ENCODE data around the gene ACCSL.

The ACCSL gene

GRCh38 chr11:44096360-44097185, 48.8 kb downstream of the ACCSL start:
- DNase-seq (ENCODE audit: low read depth in 2 of 2), result no peak

DNA sequence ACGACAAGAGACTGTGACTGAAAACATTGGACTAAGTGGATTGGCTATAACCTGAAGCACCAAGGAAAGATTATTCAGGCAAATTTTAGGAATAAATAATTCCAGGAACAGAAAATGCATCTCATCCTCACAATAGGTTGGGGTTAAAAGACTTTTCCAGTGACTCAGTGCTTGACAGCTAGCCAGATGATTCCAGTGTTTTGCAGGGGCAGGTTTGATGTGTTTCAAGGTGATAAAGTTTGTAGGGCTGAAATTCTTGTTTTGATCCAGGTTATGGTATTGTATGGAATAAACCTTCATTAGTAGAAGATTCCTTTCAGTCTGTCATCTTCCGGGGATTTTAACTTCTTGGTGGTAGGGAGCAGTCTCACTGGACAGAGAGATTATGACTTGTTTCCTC, 50.0 kb downstream of the ACCSL start:
- DNase-seq (ENCODE audit: low read depth in 2 of 2), result no peak

- DNase-seq (ENCODE audit: low read depth in 2 of 2), result no peak
Observed at GRCh38 chr11:44101098-44101497, 53.3 kb downstream of the ACCSL start.

DNA sequence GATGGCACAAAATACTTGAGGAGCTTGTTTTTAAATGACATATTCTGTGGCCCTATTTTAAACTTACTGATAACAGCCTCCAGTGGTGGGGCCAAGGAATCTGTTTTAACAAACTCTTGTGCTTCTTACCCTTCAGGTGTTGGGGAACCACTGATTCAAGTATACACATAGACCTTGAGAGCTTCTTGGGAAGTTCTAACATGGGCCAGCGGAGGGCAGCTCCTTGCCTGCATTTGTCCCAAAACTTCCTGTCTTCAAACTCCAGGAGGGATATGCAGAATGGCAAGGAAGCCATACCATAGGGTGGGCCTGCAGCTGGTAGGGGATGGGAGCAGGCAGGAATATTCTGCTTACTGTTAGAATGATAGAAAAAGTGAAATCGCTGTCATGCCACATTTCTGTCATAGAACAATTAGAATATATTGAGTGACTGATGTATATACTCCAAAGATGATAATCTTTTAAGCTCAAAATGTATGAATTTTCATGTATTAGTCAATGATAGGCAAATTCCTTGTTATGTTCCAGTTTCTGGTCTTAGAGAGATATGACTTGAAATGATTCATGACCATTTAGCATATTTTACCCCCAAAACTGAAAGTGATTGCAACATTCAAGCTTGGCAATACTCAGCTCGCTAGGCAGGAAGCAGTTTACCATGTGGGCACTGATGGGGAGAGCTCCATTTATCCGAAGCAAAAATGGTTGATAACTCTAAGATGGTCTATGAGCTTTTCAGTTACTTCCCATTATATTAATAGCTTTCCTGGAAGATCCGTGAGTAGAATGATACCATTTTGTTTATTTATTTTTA, 56.9 kb downstream of the ACCSL start:
- DNase-seq (ENCODE audit: low read depth in 2 of 2), result no peak

GRCh38 chr11:44108260-44108659, 60.5 kb downstream of the ACCSL start:
- no peak for DNase-seq (ENCODE audit: low read depth in 2 of 2)
